Measurements from ENCODE around the gene IQGAP1.

GRCh38 chr15:90367576-90367975 is 20.5 kb upstream of the IQGAP1 start:
- TF ChIP-seq CTCF (IDR thresholded peaks at IDR 0.05), result no peak
- TF ChIP-seq POLR2A (IDR thresholded peaks at IDR 0.05), result no peak

All from Peyer's patch (tissue), 4 donors.